ENCODE measurements around the gene IGSF3.
"Not testable (repeated sequence)": the region's sequence is repeated elsewhere in the genome, so short reads cannot be mapped to it uniquely, and the experiment has no call there.

The IGSF3 gene

DNA sequence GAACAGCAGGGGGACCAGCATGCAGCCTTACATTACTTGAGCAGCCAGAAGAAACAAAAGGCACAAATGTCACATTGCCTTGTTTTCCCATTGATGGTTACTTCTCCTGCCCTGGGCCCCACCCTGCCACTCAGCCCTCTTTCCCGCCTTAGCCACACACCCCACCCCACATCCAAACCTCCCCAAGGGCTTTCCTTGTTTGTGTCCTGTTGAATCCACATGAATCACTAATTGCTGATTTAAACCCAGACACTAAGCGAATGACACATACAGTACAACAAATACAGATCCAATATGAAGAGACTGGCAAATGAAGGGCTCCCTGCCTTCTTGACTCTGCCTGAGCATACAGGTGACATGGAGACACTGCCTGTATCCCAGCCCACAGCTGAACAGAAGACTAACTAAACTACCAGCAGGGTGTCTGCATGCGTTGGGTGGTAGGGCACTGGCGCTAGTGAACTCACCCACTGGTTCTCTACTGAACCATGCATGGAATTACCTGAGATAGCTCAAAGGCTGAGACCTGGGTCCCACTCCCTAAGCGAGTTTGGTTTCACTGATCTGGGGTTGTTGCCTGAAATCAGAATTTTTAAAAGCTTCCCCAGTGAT, 3.1 kb downstream of the IGSF3 start:
- no peak for DNase-seq (ENCODE audit: low spot score)

DNA sequence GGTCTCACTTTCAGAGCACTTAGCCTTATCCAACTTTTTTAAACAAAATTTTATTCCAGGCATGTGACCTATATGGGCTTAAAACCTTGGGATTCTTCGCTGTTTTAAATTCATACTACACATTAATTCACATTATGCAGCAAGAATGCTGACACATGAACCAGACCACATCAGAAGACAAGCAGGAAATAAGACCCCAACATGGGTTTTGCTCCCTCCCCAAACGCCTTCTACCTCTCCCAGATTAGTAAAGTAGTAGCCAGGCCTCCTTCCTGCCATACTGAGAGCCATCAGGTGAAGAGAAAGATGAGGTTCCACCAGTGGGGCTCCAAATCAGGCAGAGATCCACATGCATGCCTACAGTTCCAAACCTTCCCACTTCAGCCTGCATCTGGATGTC, 3.7 kb downstream of the IGSF3 start:
- DNase-seq (ENCODE audit: low spot score): no peak

DNA sequence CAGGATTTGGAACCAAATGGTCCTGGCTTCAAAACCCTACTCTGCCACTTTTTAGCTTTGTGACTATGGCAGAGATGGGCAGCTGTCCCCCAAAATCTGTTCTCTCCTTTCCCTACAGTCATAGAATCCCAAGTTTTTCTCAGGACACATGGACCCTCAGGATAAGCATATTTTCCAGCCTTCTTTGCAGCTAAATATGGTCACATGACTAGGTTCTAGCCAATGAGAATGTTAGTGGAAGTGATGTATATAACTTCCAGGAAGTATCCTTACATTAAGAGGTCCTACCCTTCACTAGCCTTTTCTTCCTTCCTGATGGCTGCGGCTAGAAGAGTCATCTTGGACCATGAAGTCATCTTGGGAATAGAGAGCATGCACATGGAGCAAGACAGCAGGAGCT, 5.9 kb downstream of the IGSF3 start:
- no peak for DNase-seq (ENCODE audit: low spot score)

DNA sequence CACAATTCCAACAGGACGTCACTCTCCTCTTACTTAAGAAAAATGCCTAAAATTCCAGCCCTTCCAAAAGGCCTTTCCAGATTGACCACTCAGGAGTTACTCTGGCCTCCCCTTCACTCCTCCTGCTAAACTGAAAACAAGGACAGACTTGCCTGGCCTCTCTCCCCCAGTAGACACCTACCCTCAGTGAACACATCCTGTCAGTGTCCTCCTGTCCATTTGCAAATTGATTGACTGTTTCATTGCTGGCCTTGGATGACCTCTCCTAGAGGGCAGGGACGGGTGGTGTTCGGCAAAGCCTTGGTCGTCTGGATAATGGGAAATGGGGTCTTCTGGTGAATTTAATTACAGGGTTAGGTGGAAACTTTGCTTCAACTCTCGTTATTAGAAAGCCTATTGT, 8.9 kb downstream of the IGSF3 start:
- not testable (repeated sequence) for DNase-seq (ENCODE audit: low spot score)

DNA sequence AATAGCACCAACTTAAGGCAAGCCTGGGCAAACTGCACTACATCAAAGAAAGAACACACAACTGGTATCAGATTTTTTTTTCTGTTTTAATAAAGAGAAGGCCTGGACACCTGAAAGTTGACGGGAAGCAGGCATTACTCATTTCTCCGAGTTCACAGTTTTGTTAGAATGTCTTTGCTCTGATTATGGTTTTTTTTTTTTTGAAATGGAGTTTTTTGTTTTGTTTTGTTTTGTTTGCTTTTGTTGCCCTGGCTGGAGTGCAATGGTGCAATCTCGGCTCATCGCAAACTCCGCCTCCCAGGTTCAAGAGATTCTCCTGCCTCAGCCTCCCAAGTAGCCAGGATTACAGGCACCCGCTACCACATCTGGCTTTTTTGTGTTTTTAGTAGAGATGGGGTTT, 9.7 kb downstream of the IGSF3 start:
- not testable (repeated sequence) for DNase-seq (ENCODE audit: low spot score)

DNA sequence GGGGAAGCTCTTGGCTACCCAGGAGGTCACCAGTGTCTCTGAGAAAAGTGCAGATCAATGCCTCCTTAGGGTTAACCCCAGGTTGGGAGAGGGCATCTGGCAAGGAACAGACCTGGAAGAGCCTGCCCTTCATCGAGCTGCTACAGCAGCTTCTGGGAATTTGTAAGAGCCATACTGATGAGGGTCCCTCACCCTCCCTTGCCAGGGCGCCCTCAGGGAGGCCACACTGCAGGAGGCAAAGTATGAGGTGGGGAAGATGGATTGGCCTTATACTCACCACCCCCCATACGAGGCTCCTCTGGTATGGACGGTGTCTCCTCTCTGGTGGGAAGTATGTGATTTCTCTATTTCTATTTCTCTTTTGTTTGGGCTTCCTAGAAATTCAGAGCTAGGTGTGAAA, 13.2 kb downstream of the IGSF3 start:
- DNase-seq (ENCODE audit: low spot score): no peak

DNA sequence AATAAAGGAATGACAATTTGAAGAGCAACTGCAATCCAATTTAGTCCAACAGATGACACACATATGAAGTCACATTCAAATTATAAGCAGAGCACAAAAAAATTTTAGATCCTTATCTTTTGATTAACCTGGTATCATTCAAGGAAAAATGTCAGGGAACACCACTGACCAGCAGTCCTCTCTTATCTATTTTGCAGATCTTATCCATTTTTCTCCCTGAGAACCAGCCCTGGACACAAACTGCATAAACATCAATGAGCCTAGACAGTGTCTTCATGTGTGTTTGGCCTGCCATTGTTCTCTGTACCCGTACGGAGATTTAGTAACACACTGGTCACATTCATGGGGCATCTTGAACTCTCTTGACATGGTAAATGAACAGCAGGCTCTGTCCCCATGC, 14.9 kb downstream of the IGSF3 start:
- DNase-seq (ENCODE audit: low spot score): not testable (repeated sequence)

DNA sequence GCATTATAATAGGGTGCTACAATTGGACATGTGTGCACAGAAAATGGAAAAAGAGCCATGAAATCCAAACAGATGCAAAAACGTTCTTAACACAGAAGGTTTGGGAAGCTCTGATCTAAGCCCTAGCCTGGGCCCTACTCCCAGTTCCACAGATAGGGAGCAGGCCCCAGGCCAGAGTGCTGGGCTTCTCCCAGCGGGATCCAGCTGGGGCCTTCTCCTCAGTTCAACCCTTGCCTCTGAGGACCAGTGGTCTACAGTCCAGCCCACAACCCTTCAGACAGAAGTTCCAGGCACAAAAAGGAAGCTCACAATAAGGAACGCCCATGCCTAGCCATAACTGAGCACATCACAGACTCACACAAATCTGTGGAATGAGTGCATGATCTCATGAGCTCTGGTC, 16.8 kb downstream of the IGSF3 start:
- DNase-seq (ENCODE audit: low spot score): not testable (repeated sequence)

DNA sequence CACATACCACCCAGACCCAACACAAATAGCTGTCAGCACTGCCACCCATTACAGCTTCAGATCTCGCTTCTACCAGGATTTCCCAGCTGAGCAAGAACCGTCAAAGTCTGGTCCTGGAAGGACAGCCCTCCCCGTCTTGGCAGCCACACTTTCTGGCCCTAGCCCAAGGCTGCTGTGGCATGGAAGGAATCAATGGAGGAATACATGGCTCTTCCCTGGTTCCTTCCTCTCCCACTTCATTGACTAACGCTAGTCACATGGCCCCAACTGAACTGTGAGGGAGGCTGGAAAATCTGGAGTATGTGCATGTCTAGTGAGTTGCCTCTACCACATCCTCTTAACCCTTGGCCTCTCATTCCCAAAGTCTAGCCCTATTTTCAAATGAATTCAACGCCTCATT, 18.5 kb downstream of the IGSF3 start:
- DNase-seq (ENCODE audit: low spot score): not testable (repeated sequence)

DNA sequence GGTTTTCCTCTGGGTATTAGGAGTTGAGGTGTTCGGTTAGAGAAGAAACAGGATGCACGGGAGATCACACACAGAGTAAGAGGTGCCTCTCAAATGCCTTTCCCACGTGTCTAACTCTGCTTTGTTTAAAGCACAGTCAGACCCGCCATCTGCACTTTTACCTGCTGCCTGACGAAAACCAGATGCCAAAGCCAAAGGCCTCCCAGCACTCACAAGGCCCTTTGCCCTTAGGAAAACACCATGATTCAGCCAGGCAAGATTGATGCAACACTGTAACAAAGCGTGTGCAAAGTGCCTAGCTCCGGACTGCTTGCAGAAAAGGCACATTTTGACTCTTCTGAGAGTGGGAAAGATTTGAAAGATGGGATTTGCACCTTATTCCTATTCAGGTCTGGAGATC, 19.2 kb downstream of the IGSF3 start:
- not testable (repeated sequence) for DNase-seq (ENCODE audit: low spot score)

DNA sequence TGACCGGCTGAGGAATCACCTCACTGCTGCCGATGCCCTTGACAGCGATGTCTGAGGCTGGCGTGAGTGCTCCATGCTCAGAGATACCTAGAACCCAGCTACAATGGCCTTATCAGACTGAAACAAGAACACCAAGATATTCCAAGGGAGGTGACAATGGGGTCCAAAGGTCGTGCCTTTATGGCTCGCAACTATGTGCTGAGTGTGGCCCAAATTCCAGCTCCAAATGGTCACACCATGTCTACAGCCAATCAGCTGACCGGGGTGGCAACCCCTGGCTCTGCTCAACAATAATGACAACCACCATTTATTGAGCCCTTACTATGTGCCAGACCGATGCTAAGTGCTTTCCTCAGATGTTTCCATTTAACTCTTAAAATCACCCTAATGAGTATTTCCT, 20.3 kb downstream of the IGSF3 start:
- DNase-seq (ENCODE audit: low spot score): not testable (repeated sequence)

DNA sequence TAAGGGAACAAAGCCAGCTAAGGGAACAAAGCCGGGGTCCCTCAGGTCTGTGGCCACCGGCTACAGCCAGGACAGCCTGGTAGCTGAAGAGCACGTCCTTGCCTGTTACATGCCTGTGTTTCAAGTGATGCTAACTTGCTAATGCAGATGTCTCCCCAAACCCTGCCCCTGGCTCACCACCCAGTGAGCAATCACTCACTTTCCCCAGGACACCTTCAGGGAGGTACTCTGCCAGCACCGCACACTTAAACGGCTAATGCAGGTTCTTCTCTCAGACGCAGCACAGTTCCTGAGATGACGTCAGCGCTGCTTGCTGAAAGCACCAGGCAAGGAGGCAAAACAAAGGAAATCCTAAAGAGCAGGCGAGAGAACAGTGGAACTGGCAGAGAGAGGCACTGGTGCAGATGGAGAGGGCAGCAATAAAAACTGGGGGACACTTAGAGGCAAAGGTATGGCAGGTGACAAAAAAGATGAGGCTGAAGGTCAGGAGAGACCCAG, 20.8 kb downstream of the IGSF3 start:
- not testable (repeated sequence) for DNase-seq (ENCODE audit: low spot score)

DNA sequence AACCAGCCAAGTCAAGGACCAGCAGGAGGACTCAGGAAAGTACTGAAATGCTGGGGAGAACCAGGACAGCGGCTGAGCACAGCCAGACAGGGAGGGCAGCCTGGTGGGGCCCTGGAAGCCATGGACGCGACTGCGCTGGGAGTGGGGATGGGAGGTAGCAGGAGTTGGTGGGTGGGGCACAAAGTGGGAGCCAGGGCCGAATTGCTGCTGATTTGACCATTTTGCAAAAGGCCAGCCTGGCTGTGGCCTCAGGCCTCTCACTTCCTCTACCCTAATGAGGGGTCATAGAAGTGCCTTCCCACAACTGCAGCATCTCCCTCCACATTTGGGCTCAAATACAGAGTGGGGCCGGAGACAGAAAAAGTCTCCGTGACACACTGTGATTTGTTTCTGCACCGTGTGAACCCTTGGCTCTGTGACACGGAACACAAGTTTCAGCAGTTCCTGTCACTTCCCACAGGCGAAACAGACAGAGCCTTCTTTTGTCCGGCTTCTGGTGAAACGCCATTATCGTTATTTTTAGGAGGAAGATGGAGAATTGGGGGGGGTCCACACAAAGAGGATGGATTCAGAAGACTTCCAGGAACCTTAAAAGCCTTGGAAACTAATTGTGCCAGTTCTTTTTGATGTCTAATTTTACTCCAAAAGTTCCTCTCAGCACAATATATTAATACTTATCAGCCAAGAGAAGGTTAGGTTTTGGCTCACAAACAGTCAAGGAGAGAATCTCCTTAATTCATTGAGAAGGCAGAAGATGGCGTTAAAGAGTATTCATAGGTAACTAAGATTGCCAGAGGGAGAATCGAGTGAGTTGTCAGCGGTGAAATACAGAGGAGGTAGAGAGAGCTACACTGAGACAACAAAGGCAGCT, 21.5 kb downstream of the IGSF3 start:
- DNase-seq (ENCODE audit: low spot score): not testable (repeated sequence)

DNA sequence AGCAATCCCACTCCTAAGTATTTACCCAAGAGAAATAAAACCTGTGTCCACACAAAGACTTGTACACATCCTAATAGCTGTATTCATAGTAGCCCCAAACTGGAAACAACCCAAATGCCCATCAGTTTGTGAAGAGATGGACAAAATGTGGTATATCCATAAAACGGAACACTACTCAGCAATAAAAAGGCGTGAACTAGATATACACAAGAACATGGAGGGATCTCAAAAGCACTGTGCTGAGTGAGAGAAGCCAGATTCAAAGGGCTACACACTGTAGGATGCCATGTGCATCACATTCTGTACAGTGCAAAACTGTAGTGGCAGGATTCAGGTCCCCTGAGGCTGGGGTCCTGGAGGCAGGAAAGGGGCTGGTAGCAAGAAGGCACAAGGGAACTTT, 22.5 kb downstream of the IGSF3 start:
- DNase-seq (ENCODE audit: low spot score): not testable (repeated sequence)

DNA sequence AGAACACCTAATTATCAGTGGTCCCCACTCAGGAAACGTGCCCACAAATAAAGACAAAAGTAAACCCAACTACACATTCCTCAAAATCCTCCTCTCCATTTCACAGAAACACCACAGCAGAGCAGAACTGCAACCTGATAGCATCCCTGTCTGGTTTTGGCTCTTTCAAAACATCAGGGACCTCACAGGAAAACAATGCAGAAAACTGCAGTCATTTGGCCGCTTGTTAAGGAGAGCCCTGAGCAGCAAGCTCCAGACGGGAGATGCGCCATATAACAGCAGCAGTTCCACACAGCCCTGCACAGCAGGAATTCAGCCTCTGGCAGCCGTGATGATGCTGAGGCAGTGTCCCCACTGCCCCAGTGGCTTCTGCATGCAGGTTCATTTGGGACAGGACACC, 23.4 kb downstream of the IGSF3 start:
- not testable (repeated sequence) for DNase-seq (ENCODE audit: low spot score)

DNA sequence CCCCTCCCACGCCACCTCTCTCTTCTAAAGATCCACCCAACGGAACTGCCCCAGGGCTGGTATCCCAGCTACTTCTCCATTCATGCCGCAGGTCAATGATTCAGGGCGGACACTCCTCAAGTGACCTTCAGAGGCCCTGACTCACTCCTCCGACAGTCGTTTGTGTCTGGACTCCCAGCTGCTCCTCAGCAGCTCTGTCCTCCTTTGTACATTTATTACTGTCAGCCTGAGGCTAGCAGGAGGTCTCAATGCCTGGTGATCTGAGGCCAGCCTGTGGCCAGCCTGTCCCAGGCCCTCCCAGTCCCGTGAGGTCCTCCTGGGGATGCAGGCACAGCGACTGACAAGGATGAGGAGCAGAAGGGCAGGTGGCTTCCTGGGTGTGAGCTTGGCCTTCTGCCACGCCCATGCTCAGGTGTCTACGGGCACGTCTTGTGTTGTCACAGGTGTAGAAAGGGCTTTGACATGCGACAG, 24.2 kb downstream of the IGSF3 start:
- DNase-seq (ENCODE audit: low spot score): not testable (repeated sequence)

DNA sequence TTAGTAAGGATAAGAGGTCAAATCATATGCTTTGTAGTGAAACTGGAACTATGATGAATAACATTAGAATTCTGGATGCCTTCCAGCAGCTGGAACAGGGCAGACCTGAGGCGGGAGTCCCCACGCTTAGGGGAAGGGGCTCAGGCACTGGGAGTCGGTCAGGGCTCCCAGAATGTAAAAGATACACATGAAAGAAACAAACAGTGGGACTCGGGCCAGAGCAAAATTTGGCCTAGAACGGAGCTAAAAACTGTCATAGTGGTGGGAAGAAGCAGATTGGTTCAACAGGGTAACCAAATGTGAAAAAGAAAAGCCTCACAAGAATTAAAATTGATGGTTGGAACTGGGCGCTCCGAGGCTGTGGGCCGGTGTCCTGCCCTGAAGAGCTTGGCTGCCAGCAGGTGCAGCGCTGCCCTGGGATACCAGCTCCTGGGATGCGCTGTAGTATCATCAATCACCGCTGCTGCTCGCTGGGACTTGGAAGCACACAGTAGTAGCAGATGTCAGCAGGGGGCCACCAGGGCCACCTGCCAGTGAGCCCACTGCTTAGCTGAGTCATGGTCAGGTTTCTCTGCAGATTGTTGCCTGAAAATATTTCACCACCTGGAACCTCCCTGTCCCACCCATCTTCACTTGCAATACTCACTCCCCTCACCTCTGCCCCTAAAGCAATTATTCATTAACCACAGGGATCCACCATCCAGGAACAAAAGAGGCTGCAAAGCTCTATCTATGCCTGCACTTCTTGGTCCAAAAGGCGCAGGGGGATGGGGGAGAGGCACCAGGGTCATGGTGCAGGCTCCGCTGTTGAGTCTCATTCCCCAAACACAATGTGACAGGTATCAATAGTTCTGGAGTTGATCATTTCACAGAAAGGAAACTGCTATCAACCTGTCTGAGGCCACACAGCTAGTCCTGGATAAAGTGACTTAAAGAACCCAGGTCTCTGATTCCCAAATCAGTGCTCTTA, 24.9 kb downstream of the IGSF3 start:
- not testable (repeated sequence) for DNase-seq (ENCODE audit: low spot score)

DNA sequence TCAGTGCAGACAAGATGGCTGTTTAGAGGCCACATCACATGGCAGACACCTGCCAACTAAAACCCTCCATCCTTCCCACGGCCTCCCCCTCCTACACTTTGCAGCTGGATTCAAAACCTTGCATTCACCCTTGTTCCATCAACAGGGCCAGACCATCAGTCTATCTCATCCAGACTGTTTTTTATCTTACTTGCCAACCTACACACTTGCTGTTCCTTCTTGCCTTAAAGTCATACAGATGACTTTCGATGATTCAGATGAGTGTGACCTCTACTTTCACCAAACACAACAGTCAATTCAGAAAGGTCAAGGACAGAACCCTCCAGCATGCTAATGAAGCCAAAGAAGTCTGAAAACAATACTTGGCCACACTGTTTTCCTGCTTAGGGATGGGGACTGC, 29.9 kb downstream of the IGSF3 start:
- not testable (repeated sequence) for DNase-seq (ENCODE audit: low spot score)

DNA sequence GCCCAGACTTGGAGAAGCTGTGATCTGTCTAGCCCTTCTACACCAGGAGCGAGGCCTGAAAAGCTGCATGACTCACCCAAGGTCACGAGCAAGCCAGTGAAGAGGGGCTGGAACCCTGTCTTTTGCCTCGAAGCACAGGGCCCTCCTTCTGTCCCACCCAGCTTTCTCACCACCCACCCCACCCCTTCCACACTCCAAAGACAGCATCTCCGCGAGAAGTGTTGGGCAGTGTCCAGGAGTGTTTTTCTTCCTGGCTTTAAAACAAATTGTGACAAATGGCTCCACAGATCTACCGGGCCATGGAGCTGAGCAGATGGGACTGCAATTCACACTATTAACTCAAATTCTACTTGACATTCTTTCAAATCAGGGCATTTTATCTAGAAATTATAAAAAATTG, 30.9 kb downstream of the IGSF3 start:
- not testable (repeated sequence) for DNase-seq (ENCODE audit: low spot score)

DNA sequence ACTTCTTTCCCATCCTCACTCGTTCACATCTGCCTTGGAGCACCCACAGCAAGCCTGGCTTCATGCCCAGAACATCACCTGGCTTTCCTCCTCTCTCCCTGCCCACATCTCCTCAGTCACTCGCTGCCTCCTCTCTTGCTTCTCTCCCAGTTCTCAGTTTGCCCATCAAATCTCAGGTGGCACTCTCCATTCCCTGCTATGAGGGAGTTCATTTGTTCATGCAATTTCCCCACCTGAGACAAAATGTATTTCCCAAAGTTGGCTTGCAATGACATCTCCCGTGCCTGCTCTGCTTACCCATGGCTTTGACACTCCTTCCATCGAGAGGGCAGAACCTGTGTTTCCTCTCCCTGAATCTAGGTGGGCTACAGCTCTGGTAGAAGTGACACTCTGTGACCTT, 33.1 kb downstream of the IGSF3 start:
- not testable (repeated sequence) for DNase-seq (ENCODE audit: low spot score)

DNA sequence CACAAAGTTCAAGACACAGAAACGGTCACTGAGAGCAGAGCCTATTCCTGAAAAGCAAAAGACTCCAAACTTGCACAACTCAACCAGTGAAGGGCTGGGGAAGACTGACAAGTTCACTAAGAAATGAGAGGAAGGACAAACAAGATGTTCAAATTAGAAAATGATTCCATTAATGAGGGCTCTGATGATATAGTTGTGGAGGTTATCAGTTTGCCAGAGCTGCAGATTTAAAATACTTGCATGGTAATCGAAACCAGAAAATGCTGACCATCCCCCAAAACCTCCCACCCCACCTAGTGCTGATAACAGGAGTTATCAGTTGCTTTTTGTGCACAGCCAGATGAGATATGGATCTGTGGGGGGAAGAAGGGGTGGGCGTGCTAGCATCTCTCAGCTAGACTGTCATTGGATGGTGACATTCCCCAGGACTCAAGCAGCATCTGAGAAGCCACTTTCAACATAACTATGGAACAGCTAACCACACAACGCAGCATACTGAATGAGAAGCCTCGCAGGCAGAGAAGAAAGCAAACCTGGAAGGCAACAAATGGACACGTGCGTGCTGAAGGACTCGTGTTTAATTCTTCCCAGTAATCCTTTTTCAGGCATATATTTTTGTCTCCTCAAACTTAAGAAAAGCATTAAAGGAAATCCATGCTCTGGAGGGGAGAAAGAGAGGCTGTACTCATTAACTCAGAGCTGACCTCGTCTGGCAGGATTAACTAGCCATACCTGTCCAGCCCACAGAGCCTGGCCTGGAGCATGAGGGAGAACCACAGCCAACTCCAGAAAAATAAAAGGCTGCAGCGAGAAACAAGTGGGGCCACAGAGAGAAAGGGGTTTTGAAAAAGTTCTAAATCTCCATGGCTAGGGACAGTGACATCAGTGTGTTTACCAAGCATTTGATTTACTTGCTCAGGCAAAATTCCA, 35.3 kb downstream of the IGSF3 start:
- DNase-seq (ENCODE audit: low spot score): not testable (repeated sequence)

Data from CD4-positive, alpha-beta T cell treated with Interleukin-15 for 4 hours (primary cell).